DMS 273 treated with DMSO at 0.1 percent for 48 hours (cell line): ENCODE results near the gene GOLGA8H.
"Not testable (repeated sequence)": the region's sequence is repeated elsewhere in the genome, so short reads cannot be mapped to it uniquely, and the experiment has no call there.

Experiments used
- DNase-seq: peaks from one replicate; lab custom pipeline; 2025; lab: John Stamatoyannopoulos, UW

Gene GOLGA8H

GRCh38 chr15:30603796-30604195, at the start of gene GOLGA8H:
Gene GOLGA8H (plus strand): TSS chr15:30604028. CDS start chr15:30604126, 98 bp downstream.
- DNase-seq = not testable (repeated sequence)

- DNase-seq = not testable (repeated sequence)
Measured at GRCh38 chr15:30566949-30567348, 36.9 kb upstream of the GOLGA8H start.

GRCh38 chr15:30573012-30573491, 30.8 kb upstream of the GOLGA8H start:
- DNase-seq = not testable (repeated sequence)

GRCh38 chr15:30579394-30579970, 24.3 kb upstream of the GOLGA8H start:
- DNase-seq = not testable (repeated sequence)

- DNase-seq = not testable (repeated sequence)
Measured at GRCh38 chr15:30580716-30581115, 23.1 kb upstream of the GOLGA8H start.

DNA sequence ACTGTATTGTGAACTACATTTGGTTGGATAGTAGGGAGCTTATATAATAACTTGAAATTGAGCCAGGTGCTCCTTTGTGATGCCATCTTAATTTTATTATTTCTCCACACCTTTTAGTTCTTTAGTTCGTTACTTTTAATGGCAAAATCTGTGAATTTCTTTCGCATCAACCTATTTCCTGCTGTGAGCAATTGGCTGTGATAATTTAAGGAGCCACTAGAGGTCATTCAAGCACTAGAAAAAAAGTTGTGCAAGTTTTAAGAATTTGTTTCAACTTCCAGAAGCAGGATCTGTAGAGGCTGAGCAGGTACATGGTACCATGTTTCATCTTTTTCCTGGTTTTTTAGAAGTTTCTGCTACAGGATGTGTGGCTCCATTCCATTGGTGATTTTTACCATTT, 4.9 kb upstream of the GOLGA8H start:
- DNase-seq = not testable (repeated sequence)

DNA sequence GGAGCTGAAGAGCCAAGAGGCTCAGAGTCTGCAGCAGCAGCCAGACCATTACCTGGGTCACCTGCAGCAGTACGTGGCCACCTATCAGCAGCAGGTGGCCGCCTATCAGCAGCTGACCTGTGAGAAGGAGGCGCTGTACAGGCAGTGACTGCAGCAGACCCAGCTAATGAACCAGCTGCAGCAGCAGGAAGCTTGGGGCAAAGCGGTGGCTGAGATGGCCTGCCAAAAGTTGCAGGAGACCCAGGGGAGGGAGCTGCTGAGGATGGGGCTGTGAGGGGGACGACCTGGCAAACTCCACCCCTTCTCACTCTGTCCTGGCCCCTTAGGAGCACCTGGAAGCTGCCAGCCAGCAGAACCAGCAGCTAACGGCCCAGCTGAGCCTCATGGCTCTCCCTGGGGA, 8.4 kb downstream of the GOLGA8H start:
- DNase-seq = not testable (repeated sequence)

DNA sequence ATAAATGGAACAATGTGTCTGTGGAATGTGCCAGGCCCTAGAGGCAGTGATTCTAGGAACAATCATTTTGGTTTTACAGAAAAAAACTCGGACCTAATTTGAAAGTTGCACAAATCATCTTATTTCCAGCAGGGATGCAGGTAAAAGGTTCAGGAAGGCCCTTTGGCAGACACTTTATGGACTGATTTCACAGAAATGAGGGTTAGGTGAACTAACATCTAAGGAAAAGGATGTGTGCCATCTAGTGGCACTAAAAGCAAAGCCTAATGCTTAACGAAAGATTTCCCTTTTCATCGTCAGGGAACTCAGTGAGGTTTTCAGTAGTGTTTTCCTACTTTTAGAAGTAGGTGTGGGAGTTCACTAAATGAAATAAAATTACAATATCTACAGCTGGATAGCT, 17.5 kb downstream of the GOLGA8H start:
- not testable (repeated sequence) for DNase-seq

DNA sequence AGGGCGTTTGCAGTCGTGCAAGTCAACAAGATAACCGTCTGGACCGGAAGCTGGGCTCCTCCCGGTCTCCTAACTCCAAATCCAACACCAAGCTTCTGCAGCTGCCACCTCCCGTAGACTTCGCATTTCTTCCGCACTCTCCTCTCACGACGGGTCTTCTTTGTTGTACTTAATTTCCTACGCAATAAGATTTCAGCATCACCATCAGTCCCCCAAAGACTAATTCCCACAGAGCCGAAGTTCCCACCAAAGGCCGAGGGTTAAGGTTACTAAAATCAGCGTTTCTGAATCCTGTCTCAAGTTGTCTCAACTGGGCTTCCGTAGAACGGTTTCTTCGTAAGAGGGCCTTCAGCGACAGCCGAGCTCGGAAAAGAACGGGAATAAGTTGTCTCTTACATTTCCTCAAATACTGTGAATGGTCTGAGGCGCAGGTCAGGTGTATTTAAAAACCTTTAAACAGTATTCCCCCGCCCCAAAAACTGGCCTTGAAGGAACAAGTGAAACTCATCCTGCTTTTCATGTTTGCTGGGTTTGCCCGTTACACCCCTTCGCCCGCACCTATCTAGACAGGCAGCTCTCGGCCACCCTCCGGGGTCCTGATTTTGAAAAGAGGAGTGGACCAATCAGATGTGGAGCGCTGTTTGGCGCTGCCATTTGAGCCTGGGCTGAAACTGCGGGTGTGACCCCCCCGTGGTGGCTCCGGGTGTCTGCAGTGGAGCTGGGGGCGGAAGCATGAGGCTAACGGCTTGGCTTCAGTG, 21.8 kb downstream of the GOLGA8H start, which contains the start of gene ARHGAP11B:
Gene ARHGAP11B (plus strand): TSS at position 693 of the 758 bp plus-strand sequence.
- DNase-seq = not testable (repeated sequence)

DNA sequence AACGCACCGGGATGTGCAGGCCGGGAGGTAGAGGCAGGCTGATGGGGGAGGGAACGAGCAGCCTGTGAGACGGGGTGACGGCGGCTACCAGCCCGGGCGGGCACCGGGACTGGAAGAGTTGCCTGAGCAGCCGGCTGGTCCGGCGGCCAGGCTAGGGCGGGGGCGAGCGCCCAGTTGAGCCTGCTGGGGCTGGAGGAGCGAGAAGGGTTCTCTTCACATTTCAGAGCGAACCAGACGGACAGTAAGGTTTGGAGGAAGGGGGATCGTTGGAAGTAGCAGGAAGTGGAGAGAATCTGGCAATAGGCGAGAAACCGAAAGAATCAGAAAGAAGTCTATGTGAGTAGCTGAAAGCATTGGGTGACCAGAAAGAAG, 22.4 kb downstream of the GOLGA8H start:
- not testable (repeated sequence) for DNase-seq

GRCh38 chr15:30626632-30627031, 22.8 kb downstream of the GOLGA8H start:
- not testable (repeated sequence) for DNase-seq

DNA sequence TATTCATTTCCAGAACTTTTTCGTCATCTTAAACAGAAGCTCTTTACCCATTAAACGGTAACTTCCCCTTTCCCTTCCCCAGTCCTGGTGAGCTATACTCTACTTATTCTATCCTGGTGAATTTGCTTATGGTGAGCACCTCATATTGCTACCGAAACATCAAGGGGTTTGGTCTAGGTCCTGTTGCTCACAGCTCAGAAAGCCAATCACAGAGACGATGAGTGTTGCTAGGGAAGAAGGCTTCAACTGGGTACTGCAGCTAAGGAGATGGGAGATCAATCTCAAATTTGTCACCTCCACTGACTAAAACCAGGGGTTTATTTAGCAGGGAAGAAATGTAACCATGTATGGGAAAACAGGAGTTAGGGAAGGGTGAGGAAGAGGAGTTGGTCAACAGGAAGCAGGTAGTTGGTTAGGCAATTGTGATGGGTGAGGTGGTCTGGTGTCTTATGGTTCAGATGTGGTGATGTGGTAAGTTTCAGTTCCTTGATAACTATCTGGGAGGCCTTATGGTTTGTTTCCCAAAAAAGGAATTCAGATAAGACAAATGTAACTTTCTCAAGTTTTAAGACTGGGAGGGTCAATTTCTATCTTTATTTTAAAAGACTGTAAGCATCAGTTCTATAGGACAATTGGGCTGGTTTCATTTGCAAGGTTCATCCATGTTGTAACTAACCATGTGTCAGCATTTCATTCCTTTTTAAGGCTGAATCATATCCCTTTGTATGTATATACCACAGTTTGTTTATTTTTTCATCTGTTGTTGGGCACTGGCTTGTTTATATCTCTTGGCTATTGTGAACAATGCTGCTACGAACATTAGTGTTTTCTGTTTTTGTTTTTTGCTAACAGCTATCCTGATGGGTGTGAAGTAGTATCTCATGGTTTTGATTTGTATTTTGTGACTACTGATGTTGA, 46.4 kb downstream of the GOLGA8H start:
- no peak for DNase-seq

GRCh38 chr15:30661154-30661553, 57.3 kb downstream of the GOLGA8H start:
- DNase-seq = not testable (repeated sequence)
